Mesothelial cell of epicardium (in vitro differentiated cells): ENCODE measurements around the gene FAM13C. TPM values are rescaled to one million over a fixed set of nuclear protein-coding genes. Genes with fewer than 3 reads are reported as not detected.

Experiments used
- DNase-seq, 2 experiments: peaks; one replicate each; pipeline ENCODE4 v3.0.0; 2021; ENCODE audit warnings: low spot score in 2 of 2; ENCODE audit not compliant: unreplicated experiment in 2 of 2
- H3K27ac Mint-ChIP-seq: 2 replicates; pipeline ENCODE4 v1.8.0; 2021; ENCODE audit warnings: mixed read lengths
- H3K27me3 Mint-ChIP-seq: 2 replicates; pipeline ENCODE4 v1.8.0; 2021; ENCODE audit warnings: low read depth, mixed read lengths
- H3K36me3 Mint-ChIP-seq: 2 replicates; pipeline ENCODE4 v1.8.0; 2021; ENCODE audit warnings: mixed read lengths
- H3K4me1 Mint-ChIP-seq: 2 replicates; pipeline ENCODE4 v1.8.0; 2021; ENCODE audit warnings: mixed read lengths
- H3K4me3 Mint-ChIP-seq: 2 replicates; pipeline ENCODE4 v1.8.0; 2021; ENCODE audit warnings: mild to moderate bottlenecking, moderate library complexity, mixed read lengths
- H3K9me3 Mint-ChIP-seq: 2 replicates; pipeline ENCODE4 v1.8.0; 2021; ENCODE audit warnings: mixed read lengths
- CTCF ChIP-seq: fragments of 200-600 bp; sonication (generic); IDR thresholded peaks from one replicate; pipeline ENCODE4 v1.5.0; 2021; ENCODE audit warnings: antibody characterized with exemption; ENCODE audit not compliant: unreplicated experiment
- total RNA-seq: library from RNA; stranded (reverse); gene quantifications from 3 replicates; pipeline ENCODE4 v1.2.1, GENCODE V29; 2021

The FAM13C gene
- total RNA-seq, 1 donor from 2014 or later: 7.3 TPM

- no peaks in the 10 kb centered on the region for H3K9me3 Mint-ChIP-seq
- no peak for TF ChIP-seq CTCF
- H3K4me1 Mint-ChIP-seq: peaks cover 6% of the 10 kb centered on the region
- H3K4me3 Mint-ChIP-seq: no peak overlapping the region
- H3K36me3 Mint-ChIP-seq: peaks cover 4% of the 10 kb centered on the region
- DNase-seq: no peak
- no peak overlapping the region for H3K27ac Mint-ChIP-seq
- no peaks in the 10 kb centered on the region for H3K27me3 Mint-ChIP-seq
Observed at GRCh38 chr10:59346321-59346720, 16.0 kb downstream of the FAM13C start.

GRCh38 chr10:59342723-59343122, 19.6 kb downstream of the FAM13C start:
- no peak for TF ChIP-seq CTCF
- H3K36me3 Mint-ChIP-seq: peaks cover 6% of the 10 kb centered on the region
- H3K4me3 Mint-ChIP-seq: no peak overlapping the region
- peaks cover 11% of the 10 kb centered on the region for H3K4me1 Mint-ChIP-seq
- peaks cover 9% of the 10 kb centered on the region for H3K9me3 Mint-ChIP-seq
- DNase-seq: no peak
- H3K27me3 Mint-ChIP-seq: no peaks in the 10 kb centered on the region
- H3K27ac Mint-ChIP-seq: no peak overlapping the region

- Mint-ChIP-seq H3K4me3 (no peak overlapping the region), H3K36me3 (peaks cover 6% of the 10 kb centered on the region), H3K27me3 (no peaks in the 10 kb centered on the region), H3K27ac (no peak overlapping the region), H3K9me3 (peaks cover 9% of the 10 kb centered on the region), H3K4me1 (peaks cover 16% of the 10 kb centered on the region)
- DNase-seq: no peak
- TF ChIP-seq CTCF: no peak
Observed at GRCh38 chr10:59342000-59342399, 20.3 kb downstream of the FAM13C start.

- Mint-ChIP-seq H3K9me3 (peaks cover 9% of the 10 kb centered on the region), H3K27ac (no peak overlapping the region), H3K4me3 (no peak overlapping the region), H3K36me3 (peaks cover 6% of the 10 kb centered on the region), H3K4me1 (peaks cover 19% of the 10 kb centered on the region), H3K27me3 (no peaks in the 10 kb centered on the region)
- DNase-seq: no peak
- no peak for TF ChIP-seq CTCF
Observed at GRCh38 chr10:59340285-59340684, 22.1 kb downstream of the FAM13C start.

- DNase-seq: no peak
- peaks cover 19% of the 10 kb centered on the region for H3K4me1 Mint-ChIP-seq
- no peak overlapping the region for H3K27ac Mint-ChIP-seq
- no peak for TF ChIP-seq CTCF
- peaks cover 9% of the 10 kb centered on the region for H3K9me3 Mint-ChIP-seq
- H3K4me3 Mint-ChIP-seq: no peak overlapping the region
- H3K36me3 Mint-ChIP-seq: peaks cover 4% of the 10 kb centered on the region
- no peaks in the 10 kb centered on the region for H3K27me3 Mint-ChIP-seq
Observed at GRCh38 chr10:59339351-59339750, 23.0 kb downstream of the FAM13C start.

GRCh38 chr10:59337201-59337652, 25.1 kb downstream of the FAM13C start:
- peaks cover 2% of the 10 kb centered on the region for H3K36me3 Mint-ChIP-seq
- DNase-seq: peak in 1 of 2 experiments; percentile 41
- no peak for TF ChIP-seq CTCF
- peaks cover 19% of the 10 kb centered on the region for H3K4me1 Mint-ChIP-seq
- no peaks in the 10 kb centered on the region for H3K27me3 Mint-ChIP-seq
- no peak overlapping the region for H3K4me3 Mint-ChIP-seq
- H3K27ac Mint-ChIP-seq: peak overlapping the region; percentile 52
- H3K9me3 Mint-ChIP-seq: peaks cover 9% of the 10 kb centered on the region
